HPDE6-E6E7 (cell line): Measurements from ENCODE around the gene KBTBD4.
"Not testable (repeated sequence)": the region's sequence is repeated elsewhere in the genome, so short reads cannot be mapped to it uniquely, and the experiment has no call there.

ENCODE experiments used
- DNase-seq: peaks from one replicate; pipeline ENCODE4 v3.0.0; 2011; ENCODE audit warnings: missing footprints; ENCODE audit errors: extremely low spot score

The KBTBD4 gene

GRCh38 chr11:47560426-47560825 lies 18.3 kb downstream of the KBTBD4 start:
- DNase-seq: no peak

- DNase-seq: no peak
These were observed 20.1 kb downstream of the KBTBD4 start for GRCh38 chr11:47558695-47559094.

DNA sequence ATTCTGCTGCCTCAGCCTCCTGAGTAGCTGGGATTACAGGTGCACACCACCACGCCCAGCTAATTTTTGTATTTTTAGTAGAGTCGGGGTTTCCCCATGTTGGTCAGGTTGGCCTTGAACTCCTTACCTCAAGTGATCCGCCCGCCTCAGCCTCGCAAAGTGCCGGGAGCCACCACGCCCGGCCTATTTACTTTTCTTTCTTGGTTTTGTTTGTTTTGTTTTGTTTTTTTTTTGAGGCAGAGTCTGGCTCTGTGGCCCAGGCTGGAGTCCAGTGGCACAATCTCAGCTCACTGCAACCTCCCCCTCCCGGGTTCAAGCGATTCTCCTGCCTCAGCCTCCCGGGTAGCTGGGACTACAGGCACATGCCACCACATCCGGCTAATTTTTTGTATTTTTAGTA lies 21.8 kb downstream of the KBTBD4 start:
- DNase-seq: not testable (repeated sequence)

DNA sequence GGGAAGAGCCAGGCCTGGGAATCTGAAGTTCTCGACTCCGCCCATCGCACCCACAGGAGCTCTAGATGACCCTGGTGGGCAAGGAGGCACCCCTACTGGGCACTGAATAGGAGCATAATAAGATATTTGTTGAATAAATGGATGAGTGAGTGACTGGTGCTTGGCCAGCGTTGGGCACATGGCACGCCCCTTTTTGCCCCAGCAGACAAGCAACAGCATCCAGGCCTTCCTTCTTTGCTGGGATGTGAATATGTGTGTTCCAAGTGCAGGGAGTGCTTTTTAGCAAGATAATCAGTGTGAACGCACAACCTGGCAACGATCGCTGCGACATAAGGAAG lies 25.4 kb downstream of the KBTBD4 start:
- DNase-seq: no peak

DNA sequence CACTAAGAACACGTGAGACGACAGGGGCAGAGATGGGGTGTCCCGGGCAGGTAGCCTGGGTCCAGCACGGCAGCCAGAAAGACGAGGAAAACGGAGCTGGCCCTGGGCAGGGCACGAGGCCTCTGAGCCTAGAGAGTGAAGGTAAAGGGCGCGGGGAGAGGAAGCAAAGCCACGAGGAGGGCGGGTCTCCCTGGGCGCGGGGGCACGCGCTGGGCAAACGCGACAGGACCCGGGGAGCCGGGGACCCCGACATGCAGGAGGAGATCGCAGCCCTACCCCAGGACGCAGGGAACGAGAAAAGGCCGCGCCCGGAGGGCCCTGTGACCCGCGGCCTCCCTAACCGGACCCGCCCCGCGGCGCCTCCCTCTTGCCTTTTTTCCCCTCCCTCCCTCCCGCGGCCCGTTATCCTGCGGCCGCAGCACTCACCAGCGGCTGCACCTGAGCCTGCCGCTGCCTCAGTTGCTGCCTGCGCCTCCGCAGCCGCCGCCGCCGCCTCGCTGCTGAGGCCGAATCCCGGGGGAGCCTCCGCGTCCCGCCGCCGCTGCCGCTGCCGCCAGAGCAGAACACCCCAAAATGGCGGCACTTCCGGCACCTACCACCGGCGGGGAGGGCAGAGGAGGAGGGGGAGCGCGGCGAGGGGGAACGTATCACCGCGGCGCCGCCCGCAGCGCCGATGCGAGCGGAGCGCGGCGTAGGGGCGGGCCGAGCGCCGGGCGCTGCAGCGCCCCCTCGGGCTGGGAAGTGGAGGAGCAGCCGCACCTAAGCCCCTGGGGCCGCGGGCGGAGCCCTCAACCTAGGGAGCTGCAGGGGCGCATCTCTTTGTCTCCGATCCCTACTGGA lies 26.0 kb downstream of the KBTBD4 start, which contains the start of gene CELF1:
Gene CELF1, minus strand, starts transcription at position 567 of the 840 bp plus-strand sequence. CDS start 53,609 bp downstream, outside the sequence.
- DNase-seq: peak; percentile 75

DNA sequence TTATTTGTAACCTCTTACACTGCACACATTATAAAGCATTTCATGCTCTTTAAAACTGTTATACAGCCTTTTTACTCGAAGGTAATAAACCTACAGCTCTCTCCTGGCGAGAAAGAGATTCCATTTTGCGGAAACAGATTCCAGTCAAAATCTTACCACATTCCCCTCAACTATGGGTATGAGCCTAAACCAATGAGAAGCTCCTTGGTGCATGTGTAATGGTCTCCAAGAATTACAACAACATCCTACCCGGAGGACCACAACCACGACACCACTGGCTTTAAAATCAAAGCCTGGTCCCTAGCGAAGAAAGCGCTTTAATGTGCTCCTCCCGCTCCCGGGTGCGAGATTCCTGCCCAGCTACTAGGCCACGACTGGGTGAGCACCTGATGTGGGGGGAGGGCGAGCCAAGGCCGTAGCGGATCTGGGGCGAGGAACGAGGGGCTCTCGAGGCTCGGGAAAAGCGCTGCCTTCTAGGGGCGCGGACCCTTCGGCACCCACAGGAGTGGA lies 26.7 kb downstream of the KBTBD4 start:
- no peak for DNase-seq

DNA sequence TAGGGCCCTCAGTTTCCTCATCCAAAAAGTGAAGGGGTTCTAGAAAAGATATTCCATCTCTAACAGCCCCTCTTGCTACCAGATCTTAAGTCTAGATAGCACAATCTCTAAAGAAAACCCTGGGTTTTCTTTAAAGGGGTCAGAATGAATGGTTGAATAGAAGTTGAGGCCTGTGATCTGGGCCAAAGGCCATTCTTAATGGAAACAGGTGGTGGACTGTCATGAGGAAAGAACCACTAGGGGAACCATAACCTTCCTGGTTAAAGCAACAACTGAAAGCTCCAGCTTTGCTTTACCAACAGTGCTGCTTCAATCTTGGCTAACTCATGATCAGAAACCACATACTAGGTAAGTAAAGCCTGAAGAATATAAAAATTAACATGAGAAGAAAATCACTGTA lies 27.7 kb downstream of the KBTBD4 start:
- DNase-seq: peak; percentile 20

GRCh38 chr11:47550288-47551047 lies 28.3 kb downstream of the KBTBD4 start:
- no peak for DNase-seq

DNA sequence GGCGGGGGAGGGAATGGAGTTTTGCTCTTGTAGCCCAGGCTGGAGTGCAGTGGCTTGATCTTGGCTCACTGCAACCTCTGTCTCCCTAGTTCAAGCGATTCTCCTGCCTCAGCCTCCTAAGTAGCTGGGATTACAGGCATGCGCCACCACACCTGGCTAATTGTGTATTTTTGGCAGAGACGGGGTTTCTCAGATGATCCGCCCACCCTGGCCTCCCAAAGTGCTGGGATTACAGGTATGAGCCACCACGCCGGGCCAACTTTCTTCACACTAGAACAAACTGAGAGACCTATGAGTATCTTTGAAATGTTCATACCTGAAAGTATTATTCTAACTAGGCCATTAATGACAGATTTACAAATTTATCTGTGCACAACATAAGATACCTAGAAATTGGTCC lies 32.5 kb downstream of the KBTBD4 start:
- DNase-seq: not testable (repeated sequence)

DNA sequence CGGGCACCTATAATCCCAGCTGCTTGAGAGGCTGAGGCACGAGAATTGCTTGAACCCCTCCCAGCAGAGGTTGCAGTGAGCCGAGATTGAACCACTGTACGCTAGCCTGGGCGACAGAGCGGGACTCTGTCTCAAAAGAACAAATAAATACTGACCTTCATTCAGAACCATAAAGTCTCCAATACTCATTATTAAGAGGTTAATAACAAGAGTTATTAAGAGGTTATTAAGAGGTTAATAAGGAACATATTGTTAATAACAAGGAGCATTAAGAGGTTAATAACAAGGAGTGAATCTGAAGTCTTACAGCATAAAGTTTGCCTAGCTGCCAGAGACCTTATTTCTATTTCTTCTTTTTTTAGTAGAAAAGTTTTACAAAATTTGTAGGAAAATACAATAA lies 33.5 kb downstream of the KBTBD4 start:
- no peak for DNase-seq

DNA sequence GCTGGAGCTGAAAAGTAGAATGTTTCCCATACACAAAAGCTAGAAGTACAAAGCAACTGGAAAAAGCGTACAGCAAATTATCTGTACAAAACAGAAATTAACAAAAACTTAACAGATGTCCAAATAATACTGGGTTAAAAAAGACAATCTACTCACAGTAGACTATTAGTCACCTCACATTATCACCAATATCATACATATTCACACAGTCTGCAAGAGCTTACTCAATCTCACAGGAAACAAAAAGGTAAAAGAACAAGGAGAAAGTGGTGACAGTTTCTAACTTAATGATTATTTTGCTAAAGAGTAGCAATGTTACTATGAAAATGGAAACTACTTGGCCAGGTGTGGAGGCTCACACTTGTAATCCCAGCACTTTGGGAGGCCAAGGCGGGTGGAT lies 37.7 kb downstream of the KBTBD4 start:
- DNase-seq: no peak

GRCh38 chr11:47539681-47540039 lies 39.1 kb downstream of the KBTBD4 start:
- no peak for DNase-seq

DNA sequence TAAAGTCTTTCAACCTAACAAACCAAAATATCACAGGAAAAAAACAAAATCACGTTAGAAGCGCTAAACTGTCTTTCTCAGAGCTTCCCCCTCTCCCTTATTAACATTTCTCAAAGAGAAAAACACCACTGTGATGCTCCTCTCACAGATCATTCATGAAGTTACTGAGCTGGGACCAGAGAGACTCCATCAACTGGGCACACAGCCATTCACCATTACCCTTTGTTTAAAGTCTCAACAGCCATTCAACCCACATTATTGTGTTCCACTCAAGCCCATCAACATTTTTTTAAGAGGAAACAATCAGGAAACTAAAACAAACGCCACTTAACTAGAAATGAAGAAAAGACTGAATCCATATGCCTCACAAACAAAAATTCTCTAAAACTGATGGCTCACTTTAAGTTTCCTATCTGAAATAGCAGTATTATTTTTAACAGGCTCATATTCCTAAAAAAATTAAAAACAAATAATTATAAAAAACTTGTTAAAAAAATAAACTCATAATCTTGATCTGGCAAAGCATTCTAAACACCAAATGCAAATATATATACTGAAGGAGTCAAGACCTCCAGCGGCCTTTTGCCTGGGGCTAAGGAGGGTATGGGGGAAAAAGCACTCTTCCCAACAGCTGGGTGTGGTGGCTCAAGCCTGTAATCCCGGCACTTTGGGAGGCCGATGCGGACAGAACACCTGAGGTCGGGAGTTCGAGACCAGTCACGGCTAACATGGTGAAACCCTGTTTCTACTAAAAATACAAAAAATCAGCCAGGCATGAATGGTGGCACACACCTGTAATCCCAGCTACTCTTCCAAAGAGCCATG lies 39.8 kb downstream of the KBTBD4 start:
- DNase-seq: no peak

GRCh38 chr11:47536915-47537314 lies 41.9 kb downstream of the KBTBD4 start:
- no peak for DNase-seq

DNA sequence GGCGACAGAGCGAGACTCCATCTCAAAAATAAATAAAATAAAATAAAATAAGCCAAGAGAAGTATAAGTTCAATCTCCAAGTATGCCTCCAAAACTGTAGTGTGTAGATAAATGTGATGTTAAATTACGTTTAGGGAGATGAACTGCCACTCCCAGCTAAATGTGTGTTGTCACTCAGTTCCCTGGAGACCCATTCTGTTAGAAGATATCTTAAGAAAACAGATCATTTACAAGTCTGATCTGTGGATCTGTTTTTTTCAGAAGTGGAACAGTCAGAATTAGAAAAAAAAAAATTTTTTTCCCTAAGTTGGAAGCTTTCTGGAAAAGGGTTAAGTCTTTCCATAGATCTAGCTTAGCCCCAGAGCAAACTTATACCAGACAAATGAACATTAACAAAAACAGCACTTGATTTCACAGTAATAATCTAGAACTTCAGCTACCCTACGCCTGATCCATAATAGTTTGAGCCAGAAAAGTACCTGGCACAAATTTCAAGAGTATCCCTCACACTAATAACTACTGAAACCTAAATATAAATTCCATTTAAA lies 44.0 kb downstream of the KBTBD4 start:
- DNase-seq: no peak

DNA sequence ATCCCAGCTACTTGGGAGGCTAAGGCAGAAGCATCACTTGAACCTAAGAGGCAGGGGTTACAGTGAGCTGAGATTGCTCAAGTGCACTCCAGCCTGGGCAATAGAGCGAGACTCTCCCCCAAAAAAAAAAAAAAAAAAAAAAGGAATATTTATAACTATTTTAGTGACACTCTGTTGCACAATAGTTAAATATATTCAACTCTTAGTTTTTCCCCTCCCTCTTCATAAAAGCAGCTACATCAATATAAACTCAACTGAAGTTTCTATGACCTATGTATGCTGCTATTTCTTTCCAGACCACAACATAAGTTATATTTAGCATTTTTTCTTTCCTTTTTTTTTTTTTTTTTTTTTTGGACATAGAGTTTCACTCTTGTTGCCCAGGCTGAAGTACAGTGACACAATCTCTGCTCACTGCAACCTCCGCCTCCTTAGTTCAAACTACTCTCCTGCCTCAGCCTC lies 45.0 kb downstream of the KBTBD4 start:
- no peak for DNase-seq

GRCh38 chr11:47532597-47533213 lies 46.1 kb downstream of the KBTBD4 start:
- DNase-seq: no peak

DNA sequence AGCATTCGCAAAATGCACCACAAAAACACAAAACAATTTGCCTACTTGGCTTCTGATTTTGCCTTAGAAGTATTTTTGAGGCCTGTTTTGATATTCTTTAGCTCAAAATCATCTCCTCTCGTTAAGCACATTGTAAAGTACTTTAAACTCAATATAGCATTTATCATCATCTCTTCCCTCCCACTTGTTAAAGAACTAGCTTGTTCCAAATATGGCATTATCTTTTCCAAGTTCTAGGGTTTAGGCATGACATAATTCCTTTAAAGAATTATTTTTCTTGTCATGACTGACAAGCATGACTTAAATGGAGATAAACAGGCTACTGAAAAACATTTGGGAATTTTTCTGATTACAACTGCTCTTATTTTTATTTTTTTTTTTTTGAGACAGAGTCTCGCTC lies 47.1 kb downstream of the KBTBD4 start:
- DNase-seq: no peak

GRCh38 chr11:47530721-47531120 lies 48.0 kb downstream of the KBTBD4 start:
- not testable (repeated sequence) for DNase-seq

DNA sequence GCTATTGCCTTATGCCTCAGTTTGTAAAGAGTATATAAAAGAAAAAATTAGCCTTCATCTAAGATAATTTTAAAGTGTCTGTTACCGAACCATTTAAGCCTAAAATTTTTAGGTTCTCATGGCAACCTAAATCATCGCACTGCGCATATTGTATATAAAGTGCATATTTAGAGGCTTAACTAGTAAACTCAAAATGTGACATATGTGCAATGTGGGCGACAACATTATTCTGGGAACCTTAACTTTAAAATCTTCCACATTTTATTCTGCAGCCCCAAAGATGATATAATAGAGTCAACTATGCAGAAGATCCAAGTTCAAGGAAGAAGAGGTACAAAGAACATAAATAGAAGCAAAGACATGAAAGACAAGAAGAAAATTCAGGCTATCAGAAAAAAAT lies 48.8 kb downstream of the KBTBD4 start:
- DNase-seq: no peak

- no peak for DNase-seq
These were observed 51.6 kb downstream of the KBTBD4 start for GRCh38 chr11:47527186-47527585.
